HG03066 (cell line): Measurements from ENCODE around the gene ZDHHC11.
"Not testable (repeated sequence)": the region's sequence is repeated elsewhere in the genome, so short reads cannot be mapped to it uniquely, and the experiment has no call there.

ENCODE experiments used
- ATAC-seq: cut with Tn5 transposase; IDR thresholded peaks from one replicate; pipeline ENCODE4 v1.9.1; 2021; ENCODE audit warnings: low read depth; ENCODE audit not compliant: unreplicated experiment

ZDHHC11 gene

GRCh38 chr5:780571-780970 is 70.2 kb downstream of the ZDHHC11 start:
- not testable (repeated sequence) for ATAC-seq

GRCh38 chr5:778967-779366 is 71.8 kb downstream of the ZDHHC11 start:
- ATAC-seq: not testable (repeated sequence)

GRCh38 chr5:778421-778820 is 72.4 kb downstream of the ZDHHC11 start:
- ATAC-seq: not testable (repeated sequence)

GRCh38 chr5:777756-778161 is 73.0 kb downstream of the ZDHHC11 start:
- no peak for ATAC-seq

GRCh38 chr5:776862-777711 is 73.7 kb downstream of the ZDHHC11 start:
- no peak for ATAC-seq

- ATAC-seq: no peak
Observed at GRCh38 chr5:775961-776861, 74.6 kb downstream of the ZDHHC11 start.

- not testable (repeated sequence) for ATAC-seq
Observed at GRCh38 chr5:775595-775960, 75.2 kb downstream of the ZDHHC11 start.

- not testable (repeated sequence) for ATAC-seq
Observed at GRCh38 chr5:774854-775505, 75.8 kb downstream of the ZDHHC11 start.

- ATAC-seq: not testable (repeated sequence)
Observed at GRCh38 chr5:774304-774703, 76.5 kb downstream of the ZDHHC11 start.

- no peak for ATAC-seq
Observed at GRCh38 chr5:773517-774264, 77.1 kb downstream of the ZDHHC11 start.

GRCh38 chr5:772931-773330 is 77.9 kb downstream of the ZDHHC11 start:
- not testable (repeated sequence) for ATAC-seq

- not testable (repeated sequence) for ATAC-seq
Observed at GRCh38 chr5:772547-772890, 78.3 kb downstream of the ZDHHC11 start.

GRCh38 chr5:771841-772546 is 78.8 kb downstream of the ZDHHC11 start:
- ATAC-seq: not testable (repeated sequence)

- not testable (repeated sequence) for ATAC-seq
Observed at GRCh38 chr5:771087-771781, 79.6 kb downstream of the ZDHHC11 start.

- not testable (repeated sequence) for ATAC-seq
Observed at GRCh38 chr5:770585-770984, 80.2 kb downstream of the ZDHHC11 start.

- ATAC-seq: not testable (repeated sequence)
Observed at GRCh38 chr5:769485-770145, 81.2 kb downstream of the ZDHHC11 start.

- no peak for ATAC-seq
Observed at GRCh38 chr5:766666-767431, 83.9 kb downstream of the ZDHHC11 start.
